Mononuclear cell (primary cell): ENCODE measurements around the gene GRK7. TPM values are rescaled to one million over a fixed set of nuclear protein-coding genes. Genes with fewer than 3 reads are reported as not detected.
"Not testable (repeated sequence)": the region's sequence is repeated elsewhere in the genome, so short reads cannot be mapped to it uniquely, and the experiment has no call there.

Experiments used
- H3K27me3 ChIP-seq: 2 replicates; pipeline ENCODE4 v1.6.0; 2011; ENCODE audit warnings: low read length, control low read depth; ENCODE audit not compliant: insufficient read depth
- H3K4me1 ChIP-seq: 2 replicates; pipeline ENCODE4 v1.5.1; 2011; ENCODE audit warnings: mild to moderate bottlenecking, low read length, control low read depth; ENCODE audit not compliant: insufficient read depth
- H3K4me3 ChIP-seq: 2 replicates; pipeline ENCODE4 v1.5.1; 2011; ENCODE audit warnings: mild to moderate bottlenecking, low read length, moderate library complexity
- H3K9me3 ChIP-seq: 2 replicates; pipeline ENCODE4 v1.5.1; 2011; ENCODE audit warnings: low read depth, mild to moderate bottlenecking, control low read depth, low read length
- total RNA-seq: library from RNA; depleted of rRNA; stranded (reverse); fragments of >200 nt; gene quantifications from one replicate; pipeline ENCODE4 v1.2.3, GENCODE V29; 2012

GRK7 gene
- total RNA-seq, 1 donor = 0.10 TPM

DNA sequence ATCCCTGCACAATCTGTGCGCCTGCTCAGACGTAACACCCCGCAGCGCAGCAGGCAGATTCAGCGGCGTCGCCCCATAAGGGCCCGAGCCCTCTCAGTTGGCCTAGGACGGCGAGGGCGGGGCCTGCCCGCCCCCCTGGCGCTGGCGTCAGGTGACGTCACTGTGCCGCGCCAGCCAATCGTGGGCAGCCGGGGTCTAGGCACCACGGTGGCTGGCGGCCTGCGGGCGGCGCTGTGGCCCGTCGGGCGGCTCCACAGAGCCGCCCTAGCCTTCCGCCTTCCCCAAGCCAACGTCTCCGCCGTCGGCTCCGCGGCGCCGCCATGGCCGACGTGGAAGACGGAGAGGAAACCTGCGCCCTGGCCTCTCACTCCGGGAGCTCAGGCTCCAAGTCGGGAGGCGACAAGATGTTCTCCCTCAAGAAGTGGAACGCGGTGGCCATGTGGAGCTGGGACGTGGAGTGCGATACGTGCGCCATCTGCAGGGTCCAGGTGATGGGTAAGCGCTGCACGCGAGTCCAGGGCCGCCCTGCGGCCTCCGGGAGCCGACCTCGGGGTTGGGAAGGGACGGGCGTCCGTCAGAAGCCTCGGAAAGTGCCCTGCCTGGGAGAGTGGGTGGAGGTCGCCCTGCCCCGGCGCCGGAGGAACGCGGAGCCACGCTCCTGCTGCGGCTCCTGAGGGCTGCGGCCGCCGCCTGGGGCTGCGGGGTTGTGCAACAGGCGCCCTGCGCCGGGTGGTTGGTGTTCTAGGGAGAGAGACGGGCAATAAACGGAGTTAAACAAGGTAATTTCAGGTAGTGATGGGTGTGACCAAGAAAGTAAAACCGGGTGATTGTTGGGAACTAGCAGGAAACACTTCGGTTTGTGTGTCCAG is 25.0 kb upstream of the GRK7 start, which contains the start of gene RNF7:
RNF7 (plus strand) TSS at position 277 of the 869 bp plus-strand sequence; CDS start at position 321, 44 bp downstream.
- no peaks in the 10 kb centered on the region for H3K9me3 ChIP-seq
- no peaks in the 10 kb centered on the region for H3K27me3 ChIP-seq
- H3K4me1 ChIP-seq = peaks cover 37% of the 10 kb centered on the region
- peak within 1 kb of the TSS; percentile 98 for H3K4me3 ChIP-seq

DNA sequence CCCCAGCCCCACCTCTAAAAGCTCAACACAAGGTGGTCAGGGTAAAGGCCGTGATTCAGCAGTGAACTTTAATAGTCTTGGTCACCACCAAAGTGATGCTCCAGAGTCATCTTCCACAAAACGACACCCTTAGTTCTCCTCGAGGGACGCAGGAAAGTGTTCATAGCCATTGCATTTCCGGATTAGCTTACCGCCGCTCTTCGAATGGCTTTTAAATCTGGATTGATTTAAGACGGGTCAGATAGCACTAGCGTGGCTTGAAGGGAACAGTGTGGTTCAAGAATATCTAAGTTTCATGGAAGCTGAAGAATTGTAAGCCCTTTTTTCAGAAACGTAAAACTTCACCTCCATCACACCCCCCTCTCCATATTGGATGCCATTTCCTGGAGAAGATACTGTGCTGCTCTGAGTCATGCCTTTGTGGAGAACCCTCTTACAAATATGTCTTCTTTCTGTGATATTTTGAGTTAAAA is 24.3 kb upstream of the GRK7 start:
- Histone ChIP-seq H3K4me3 (peak overlapping the region; percentile 98), H3K27me3 (no peaks in the 10 kb centered on the region), H3K9me3 (no peaks in the 10 kb centered on the region), H3K4me1 (peaks cover 37% of the 10 kb centered on the region)

DNA sequence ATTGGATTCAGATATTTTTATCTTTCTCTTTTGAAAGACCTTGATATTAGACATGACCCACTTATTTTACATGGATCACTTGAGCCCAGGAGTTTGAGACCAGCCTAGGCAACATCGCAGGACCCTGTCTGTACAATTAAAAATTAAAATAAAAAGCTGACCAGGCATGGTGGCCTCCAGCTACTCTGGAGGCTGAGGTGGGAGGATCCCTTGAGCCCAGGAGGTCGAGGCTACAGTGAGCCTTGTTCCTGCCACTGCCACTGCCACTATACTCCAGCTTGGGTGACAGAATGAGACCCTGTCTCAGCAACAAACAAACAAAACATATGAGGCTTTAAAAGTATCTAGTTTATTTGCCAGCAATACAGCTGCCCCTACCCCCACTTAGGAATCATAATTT is 23.5 kb upstream of the GRK7 start:
- H3K4me3 ChIP-seq = peak overlapping the region; percentile 98
- no peaks in the 10 kb centered on the region for H3K9me3 ChIP-seq
- H3K27me3 ChIP-seq = no peaks in the 10 kb centered on the region
- H3K4me1 ChIP-seq = peaks cover 37% of the 10 kb centered on the region

- Histone ChIP-seq H3K27me3 (no peaks in the 10 kb centered on the region), H3K4me3 (no peak overlapping the region), H3K4me1 (peaks cover 37% of the 10 kb centered on the region), H3K9me3 (no peaks in the 10 kb centered on the region)
Measured at GRCh38 chr3:141740349-141740748, 22.9 kb upstream of the GRK7 start.

GRCh38 chr3:141743305-141743704 is 19.9 kb upstream of the GRK7 start:
- H3K4me3 ChIP-seq = no peak overlapping the region
- no peaks in the 10 kb centered on the region for H3K9me3 ChIP-seq
- no peaks in the 10 kb centered on the region for H3K27me3 ChIP-seq
- H3K4me1 ChIP-seq = peaks cover 25% of the 10 kb centered on the region

- H3K9me3 ChIP-seq = no peaks in the 10 kb centered on the region
- peaks cover 3% of the 10 kb centered on the region for H3K4me1 ChIP-seq
- no peaks in the 10 kb centered on the region for H3K27me3 ChIP-seq
- no peak overlapping the region for H3K4me3 ChIP-seq
Measured at GRCh38 chr3:141746962-141747361, 16.2 kb upstream of the GRK7 start.

- Histone ChIP-seq H3K4me3 (no peak overlapping the region), H3K4me1 (no peaks in the 10 kb centered on the region), H3K9me3 (no peaks in the 10 kb centered on the region), H3K27me3 (no peaks in the 10 kb centered on the region)
Measured at GRCh38 chr3:141753399-141753798, 9.8 kb upstream of the GRK7 start.

DNA sequence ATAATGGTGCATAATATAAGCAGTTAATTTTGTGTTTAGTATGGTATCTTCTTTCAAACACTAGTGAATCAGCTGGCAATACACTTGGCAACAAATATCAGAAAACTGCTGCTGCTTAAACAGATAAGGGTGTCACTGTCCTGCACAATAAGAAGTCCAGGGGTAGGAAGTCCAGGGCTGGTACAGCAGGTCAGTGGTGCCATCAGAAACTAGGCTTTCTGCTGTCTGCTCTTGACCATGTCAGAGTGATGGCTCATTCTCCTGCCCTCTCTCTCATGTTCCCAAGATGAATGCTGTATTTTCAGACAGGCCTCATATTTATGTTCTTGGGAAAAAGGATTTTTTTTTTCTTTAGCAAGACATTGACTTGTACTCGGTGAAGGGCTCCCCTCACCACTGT is 9.2 kb upstream of the GRK7 start:
- H3K4me3 ChIP-seq = no peak overlapping the region
- H3K4me1 ChIP-seq = no peaks in the 10 kb centered on the region
- H3K9me3 ChIP-seq = no peaks in the 10 kb centered on the region

DNA sequence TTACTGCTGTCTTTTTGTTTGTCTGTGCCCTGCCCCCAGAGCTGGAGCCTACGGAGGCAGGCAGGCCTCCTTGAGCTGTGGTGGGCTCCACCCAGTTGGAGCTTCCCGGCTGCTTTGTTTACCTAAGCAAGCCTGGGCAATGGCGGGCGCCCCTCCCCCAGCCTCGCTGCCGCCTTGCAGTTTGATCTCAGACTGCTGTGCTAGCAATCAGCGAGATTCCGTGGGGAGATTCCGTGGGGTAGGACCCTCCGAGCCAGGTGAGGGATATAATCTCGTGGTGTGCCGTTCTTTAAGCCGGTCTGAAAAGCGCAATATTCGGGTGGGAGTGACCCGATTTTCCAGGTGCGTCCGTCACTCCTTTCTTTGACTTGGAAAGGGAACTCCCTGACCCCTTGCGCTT is 656 bp upstream of the GRK7 start:
- H3K9me3 ChIP-seq, H3K27me3 ChIP-seq, H3K4me3 ChIP-seq, H3K4me1 ChIP-seq: not testable (repeated sequence)

More for the DNA sequence above, 9.2 kb upstream of the GRK7 start:
- no peaks in the 10 kb centered on the region for H3K27me3 ChIP-seq

- no peaks in the 10 kb centered on the region for H3K9me3 ChIP-seq
- H3K4me1 ChIP-seq = peaks cover 9% of the 10 kb centered on the region
- no peak overlapping the region for H3K4me3 ChIP-seq
- H3K27me3 ChIP-seq = no peaks in the 10 kb centered on the region
Measured at GRCh38 chr3:141764045-141764444, 837 bp downstream of the GRK7 start.

DNA sequence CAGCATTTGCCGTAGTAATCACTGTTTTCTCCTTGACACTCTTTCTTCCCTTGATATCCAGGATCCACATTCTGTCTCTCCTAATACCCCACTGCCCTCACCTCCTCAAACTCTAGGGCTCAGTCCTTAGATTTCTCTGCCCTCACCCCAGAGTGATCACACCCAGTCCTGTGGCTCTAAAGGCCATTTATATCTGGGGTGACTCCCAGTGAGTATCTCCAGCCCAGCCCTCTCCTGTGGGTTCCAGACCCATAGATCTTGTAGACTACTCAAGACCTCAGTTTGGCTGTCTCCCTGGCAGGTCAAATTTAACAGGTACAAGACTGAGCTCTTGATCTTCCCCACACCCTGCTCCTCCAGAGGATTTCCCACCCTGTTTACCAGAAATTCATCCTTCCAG is 1.3 kb downstream of the GRK7 start:
- Histone ChIP-seq H3K4me1 (peaks cover 9% of the 10 kb centered on the region), H3K9me3 (no peaks in the 10 kb centered on the region), H3K27me3 (no peaks in the 10 kb centered on the region), H3K4me3 (no peak overlapping the region)

DNA sequence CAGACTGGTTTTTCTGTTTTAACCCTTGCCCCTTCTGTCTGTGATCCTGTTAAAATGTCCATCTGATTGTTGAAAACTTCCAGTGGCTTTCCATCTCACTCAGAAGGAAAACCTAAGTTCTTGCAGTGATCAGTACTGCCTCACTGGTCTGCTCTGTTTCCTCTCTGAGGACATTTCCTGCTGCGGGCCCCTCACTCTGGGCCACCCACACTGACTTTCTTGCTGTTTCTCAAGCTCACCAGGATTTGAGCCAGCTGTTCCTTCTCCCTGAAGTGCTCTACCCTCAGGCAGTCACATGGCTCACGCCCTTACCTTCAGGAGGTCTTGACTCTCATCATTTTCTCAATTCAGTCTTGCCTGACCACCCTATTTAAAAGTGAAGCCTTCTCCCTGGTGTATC is 1.8 kb downstream of the GRK7 start:
- Histone ChIP-seq H3K4me1 (peaks cover 9% of the 10 kb centered on the region), H3K9me3 (no peaks in the 10 kb centered on the region), H3K4me3 (no peak overlapping the region), H3K27me3 (no peaks in the 10 kb centered on the region)

GRCh38 chr3:141767066-141767465 is 3.9 kb downstream of the GRK7 start:
- Histone ChIP-seq H3K4me1 (peaks cover 9% of the 10 kb centered on the region), H3K27me3 (no peaks in the 10 kb centered on the region), H3K9me3 (no peaks in the 10 kb centered on the region), H3K4me3 (no peak overlapping the region)

- Histone ChIP-seq H3K9me3 (no peaks in the 10 kb centered on the region), H3K27me3 (no peaks in the 10 kb centered on the region), H3K4me1 (peaks cover 9% of the 10 kb centered on the region), H3K4me3 (no peak overlapping the region)
Measured at GRCh38 chr3:141769221-141769894, 6.2 kb downstream of the GRK7 start.

DNA sequence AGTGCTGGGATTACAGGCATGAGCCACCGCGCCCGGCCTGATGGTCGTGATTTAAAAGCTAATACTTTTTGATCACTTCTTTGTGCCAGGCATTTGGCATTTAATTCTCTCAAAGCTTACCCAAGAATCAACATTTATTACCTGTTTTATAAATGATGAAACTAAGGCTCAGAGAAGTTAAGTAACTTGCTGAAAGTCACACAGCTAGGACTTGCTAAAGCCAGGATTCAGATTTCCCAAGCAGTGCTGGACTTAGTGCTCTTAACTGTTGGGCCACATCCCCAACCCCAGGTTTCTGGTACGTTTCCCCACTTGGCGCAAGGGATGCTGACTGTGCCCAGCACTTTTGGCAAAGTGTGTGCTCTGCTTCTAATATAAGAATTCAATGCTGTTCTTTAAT is 10.5 kb downstream of the GRK7 start:
- H3K27me3 ChIP-seq = no peaks in the 10 kb centered on the region
- H3K9me3 ChIP-seq = no peaks in the 10 kb centered on the region
- H3K4me3 ChIP-seq = no peak overlapping the region
- no peaks in the 10 kb centered on the region for H3K4me1 ChIP-seq
